DMS153 treated with DMSO at 0.1 percent for 48 hours (cell line): ENCODE results near the gene SLIT3.

Source experiments
- DNase-seq: peaks from one replicate; lab custom pipeline; 2025; ENCODE audit not compliant: unreplicated experiment; lab: John Stamatoyannopoulos, UW

SLIT3 gene

DNA sequence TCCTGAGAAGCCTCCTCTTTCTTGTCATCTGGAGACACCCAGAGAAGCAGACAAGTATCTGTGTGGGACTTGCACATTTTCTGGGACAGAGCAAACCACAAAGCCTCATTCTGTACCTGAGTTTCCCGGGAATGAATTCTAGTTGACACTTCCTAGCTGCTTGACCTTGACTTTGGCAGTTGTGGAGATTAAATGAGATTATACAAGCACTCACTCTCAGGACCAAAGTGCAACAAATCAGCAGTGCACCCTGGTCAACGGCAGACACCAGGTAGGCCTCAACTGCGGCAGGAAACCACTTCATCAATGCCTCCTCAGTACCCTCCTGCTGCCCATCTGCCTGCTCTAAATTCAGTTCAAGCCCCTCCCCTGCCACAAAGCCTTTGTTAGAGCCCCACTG, 607.1 kb downstream of the SLIT3 start:
- no peak for DNase-seq

DNA sequence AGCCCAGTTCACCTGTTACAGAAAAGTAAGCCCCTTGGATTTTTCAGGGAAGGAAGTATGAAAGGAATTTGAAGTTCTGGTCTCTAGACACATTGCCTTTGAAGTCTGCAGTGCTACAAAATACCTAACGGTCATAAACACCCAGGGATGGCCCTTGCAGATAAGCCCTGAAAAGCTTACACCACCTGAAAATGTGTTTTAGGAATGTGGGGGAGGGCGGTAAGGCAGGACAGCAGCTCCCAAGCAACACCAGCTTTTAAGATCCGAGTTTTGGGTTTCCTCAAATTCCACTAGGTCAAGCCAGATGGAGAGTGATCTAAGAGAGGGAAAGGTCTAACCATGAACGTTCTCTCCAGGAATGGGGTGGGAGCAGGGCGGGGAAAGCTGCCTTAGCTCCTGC, 607.6 kb downstream of the SLIT3 start:
- no peak for DNase-seq

- no peak for DNase-seq
Observed at GRCh38 chr5:168691891-168692290, 609.0 kb downstream of the SLIT3 start.

GRCh38 chr5:168689260-168689659, 611.7 kb downstream of the SLIT3 start:
- no peak for DNase-seq

DNA sequence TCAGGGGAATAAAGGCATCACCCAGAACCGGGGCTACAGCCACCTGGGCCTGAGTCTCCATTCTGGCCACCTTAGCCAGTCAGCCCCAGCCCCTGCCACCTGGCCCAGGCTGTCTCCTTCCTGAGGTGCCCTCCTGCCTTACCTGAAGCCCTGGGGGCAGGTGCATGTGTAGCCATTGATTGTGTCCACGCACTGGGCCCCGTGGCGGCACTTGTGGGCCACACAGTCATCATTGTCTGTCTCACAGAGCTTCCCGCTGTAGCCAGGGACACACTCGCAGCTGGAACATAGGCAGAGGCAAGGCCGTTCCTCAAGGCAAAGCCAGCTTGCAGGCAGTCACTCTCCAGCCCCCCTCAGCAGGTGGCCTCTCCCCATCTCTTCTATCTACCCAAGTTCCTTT, 614.1 kb downstream of the SLIT3 start:
- DNase-seq: no peak

DNA sequence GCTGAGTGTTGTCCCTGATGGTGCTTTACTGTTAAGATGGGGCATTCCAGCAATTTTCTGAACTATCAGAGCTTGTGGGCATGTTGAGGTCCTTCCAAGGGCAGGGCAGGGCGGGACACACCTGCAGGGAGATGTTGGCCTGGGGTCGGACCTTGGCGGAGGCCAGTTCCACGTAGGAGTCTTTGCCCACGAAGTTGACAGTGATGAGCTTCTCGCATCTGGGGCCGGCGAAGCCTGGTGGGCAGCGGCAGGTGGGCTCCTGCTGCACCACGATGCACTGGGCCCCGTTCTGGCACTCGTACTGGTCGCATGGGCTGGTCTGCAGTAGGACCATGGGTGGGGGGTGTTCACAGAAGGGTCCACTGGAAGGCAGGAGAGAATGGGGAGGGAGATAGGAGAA, 615.4 kb downstream of the SLIT3 start:
- no peak for DNase-seq

DNA sequence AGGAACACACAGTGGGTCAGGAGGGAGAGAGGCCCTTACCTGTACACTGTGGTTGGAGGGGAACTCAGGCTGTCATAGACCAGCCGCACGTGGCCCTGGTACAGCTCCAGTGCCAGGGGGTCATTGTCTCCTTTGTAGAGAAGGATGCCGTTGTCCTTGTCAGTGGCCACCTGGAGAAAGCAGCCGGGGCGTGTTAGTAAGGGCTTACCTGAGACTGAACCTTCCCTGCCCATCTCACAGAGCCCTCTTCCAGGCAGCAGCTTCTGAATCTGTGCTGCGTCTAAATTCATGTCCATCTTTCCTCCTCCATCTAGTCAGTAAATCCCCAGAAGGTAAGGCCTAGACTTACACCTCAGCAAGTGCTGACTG, 617.0 kb downstream of the SLIT3 start:
- DNase-seq: no peak

- DNase-seq: no peak
Observed at GRCh38 chr5:168683247-168683926, 617.6 kb downstream of the SLIT3 start.

DNA sequence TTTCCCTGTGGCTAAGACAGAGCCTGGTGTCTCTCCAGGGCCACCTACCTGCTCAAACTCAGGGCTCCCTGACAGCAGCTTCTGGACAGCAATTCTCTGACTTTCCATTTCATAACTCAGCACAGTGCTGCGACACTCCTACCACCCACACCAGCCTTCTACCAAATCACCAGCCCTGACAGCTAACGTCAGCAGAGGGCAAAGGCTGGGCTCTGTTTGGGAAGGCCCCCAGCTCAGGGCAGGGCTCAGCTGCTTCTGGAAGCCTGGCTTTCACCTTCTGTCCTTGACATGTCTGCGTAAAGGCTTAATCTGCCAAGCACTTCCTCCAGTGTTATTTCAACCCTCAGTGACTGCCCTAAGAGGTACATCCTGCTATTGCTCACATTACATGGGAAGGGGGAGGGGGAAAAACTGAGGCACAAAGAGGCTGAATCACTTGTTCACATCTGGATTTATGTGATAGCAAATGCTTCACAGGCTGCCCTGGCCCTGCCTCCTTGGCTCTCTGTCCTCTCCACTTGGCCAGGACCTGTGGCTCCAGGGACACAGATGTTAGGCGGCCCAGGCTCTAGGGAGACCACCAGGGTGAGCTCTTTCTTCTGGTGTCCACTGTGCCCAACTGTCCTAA, 619.3 kb downstream of the SLIT3 start:
- no peak for DNase-seq

DNA sequence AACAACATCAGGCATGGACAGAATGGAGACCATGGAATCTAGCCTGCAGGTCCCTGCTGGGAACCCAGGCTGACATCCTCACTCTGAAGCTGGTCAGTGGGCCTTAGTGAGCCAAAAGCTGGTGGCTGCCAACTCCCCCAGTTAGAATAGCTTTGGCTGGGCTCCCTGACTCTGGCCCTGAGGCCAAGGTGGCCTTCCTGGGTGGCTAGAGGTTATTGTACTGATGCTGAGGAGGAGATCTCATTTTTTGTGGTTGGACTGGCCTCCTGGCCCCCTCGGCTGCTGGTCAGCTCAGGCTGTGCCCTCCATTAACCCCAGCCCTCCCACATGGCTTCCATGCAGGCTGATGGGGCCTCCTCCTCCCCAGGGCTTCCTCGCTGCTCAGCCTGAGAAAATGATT, 620.5 kb downstream of the SLIT3 start:
- DNase-seq: no peak

DNA sequence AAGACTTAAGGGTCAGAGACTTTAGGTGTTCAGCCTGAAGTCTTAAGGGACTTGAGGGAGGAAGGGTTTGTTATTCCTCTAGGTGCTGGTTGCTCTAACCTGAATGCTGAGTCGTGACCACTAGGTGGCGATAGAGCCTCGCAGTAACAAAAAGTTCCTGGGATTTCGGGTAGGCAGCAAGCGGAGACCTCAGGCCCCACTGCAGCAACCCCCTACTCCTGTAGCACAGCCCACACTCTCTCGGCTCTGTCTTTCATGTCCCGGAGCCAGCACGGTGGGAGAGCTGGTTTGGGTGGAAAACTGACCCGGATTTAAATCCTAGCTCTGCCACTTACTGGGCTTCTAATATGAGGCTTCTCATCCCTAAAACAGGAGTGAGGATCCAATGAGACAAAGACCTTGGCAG, 621.4 kb downstream of the SLIT3 start:
- DNase-seq: peak; percentile 1

DNA sequence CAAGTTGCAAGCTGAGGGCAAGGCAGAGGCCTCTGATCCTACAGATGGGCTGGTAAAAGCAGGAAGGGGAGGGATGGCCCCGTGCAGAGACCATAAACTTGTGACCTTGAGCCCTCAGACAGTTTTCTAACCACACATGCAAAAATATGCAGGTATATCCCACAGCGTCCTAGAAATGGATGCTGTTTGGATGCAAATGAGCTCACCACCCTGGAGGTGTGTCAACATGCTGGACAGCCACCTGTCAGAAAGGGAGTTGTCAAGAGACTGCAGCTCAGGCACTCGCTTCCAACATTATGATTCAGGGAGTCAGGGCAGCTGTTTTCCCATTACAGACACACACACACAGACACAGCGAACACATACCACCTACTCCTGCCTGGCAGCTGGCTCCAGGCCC, 624.4 kb downstream of the SLIT3 start:
- no peak for DNase-seq

GRCh38 chr5:168675883-168676408, 625.0 kb downstream of the SLIT3 start:
- DNase-seq: no peak

- DNase-seq: no peak
Observed at GRCh38 chr5:168674893-168675482, 626.0 kb downstream of the SLIT3 start.

DNA sequence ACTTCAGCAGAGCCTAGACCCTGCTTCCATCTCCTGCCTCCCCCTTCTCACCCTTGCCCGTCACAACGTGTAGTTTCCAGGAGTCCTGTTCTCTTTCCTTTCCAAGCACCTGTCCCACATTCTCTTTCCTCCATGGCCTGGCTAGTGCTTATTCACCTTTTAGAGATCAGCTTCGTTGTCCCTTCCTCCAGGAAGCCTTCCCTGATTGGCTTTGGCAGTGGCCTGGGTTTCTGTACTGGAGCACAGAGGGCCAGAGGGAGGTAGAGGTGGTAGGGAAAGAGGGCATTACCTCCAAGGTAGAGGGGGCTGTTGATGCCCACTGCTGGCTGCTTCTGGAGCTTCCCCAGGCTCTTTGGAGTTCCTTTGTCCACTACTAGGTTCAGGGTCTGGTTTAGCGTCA, 628.1 kb downstream of the SLIT3 start:
- no peak for DNase-seq

- no peak for DNase-seq
Observed at GRCh38 chr5:168672016-168672415, 628.9 kb downstream of the SLIT3 start.

DNA sequence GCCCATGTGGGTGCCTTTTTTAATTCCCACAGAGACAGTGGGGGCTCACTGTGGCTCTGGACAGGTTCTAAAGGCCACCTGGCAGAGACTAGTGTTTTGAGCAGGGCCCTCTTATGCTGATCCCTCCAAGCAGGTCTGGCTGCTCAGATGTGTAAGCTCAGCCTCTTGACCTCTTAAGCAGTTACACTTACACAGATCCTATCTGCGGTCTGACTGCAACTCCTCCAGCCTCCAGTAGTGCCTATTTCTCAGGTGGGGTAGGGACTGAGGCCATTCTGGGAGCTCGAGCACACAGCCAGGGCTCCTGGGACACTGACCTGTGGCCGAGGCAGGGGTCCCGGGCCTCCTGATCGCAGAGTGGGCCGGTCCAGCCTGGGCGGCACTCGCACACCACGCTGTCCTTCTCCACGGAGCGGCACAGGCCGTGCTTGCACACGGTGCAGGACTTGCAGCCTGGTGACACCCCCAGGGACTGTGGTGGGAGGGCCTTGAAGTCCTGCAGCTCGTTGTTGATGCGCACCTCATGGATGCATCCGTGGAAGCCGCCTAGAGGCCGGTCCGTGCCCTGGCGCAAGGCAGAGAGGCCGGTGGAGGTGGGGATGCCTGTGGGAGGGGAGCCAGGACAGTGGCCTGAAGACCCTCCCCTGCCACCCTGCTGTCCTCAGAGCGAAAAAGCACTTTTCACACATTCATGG, 629.9 kb downstream of the SLIT3 start:
- DNase-seq: no peak

DNA sequence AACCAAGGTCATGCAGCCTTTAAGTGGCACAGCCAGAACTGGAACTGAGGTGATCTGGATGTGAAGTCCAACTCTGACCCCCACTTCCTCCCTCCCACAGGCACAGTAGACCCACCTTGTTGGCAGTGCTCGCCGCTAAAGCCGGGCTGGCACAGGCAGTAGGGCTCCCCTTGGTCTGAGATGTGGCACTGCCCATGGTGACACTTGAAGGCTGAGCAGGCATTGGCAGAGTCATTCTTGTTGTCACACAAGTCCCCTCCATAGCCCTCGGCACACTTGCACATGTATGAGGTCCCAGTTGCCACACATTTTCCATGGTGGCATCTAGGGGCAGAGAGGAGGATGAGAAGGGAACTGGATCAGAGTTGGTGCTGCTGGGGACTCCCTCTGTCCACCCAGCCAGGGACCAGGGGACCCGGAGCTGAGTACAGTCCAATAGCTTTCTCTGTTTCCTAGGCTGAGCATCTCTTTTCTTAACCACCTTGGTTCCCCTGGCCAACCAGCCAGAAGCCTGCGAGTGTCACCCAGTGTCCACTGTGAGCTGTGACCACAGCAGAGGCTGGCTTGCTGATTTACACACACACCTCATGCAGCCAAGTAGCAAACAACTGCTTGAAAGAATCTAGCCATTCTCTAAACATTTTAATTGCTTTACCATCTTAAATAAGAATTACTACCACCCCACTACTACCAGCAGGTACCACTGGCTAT, 631.1 kb downstream of the SLIT3 start:
- no peak for DNase-seq

- no peak for DNase-seq
Observed at GRCh38 chr5:168669156-168669555, 631.8 kb downstream of the SLIT3 start.

DNA sequence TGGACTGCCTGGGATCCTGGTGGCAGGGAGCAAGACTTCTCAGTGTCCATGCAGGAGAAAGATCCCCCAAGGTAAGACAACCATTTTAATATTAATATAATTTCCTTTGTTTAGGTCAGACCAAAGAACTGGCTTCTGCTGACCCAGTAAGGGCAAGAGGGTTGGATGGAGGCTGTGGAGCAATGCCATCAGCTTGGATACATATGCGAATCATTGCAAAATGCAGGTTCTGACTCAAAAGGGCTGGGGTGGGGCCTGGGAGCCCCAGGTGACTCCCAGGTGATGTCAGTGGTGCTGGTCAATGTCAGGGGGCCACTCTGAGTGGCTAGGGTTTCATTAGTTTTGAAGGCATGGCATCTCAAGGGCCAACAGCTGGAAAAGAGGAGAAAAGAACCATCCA, 632.9 kb downstream of the SLIT3 start:
- DNase-seq: no peak

GRCh38 chr5:168667301-168667840, 633.6 kb downstream of the SLIT3 start:
- DNase-seq: no peak
